Glutamatergic neuron (in vitro differentiated cells): ENCODE data around the gene TMEM132A. TPM values are rescaled to one million over a fixed set of nuclear protein-coding genes. Genes with fewer than 3 reads are reported as not detected.

Source experiments
- total RNA-seq: library from RNA; stranded (reverse); fragmentation: NEBNext Ultra II Directional; extraction: Animal tissue kit (Norgen Biotek cat#: 25700); gene quantifications from one replicate; pipeline ENCODE4 v1.2.1, GENCODE V29; 2021; ENCODE audit not compliant: unreplicated experiment

The TMEM132A gene
- total RNA-seq, 1 donor from 2014 or later = 664 TPM

Other genes starting within 250 kb of the TMEM132A start
- not detected for gene MS4A8, start 224.8 kb upstream of the TMEM132A start, total RNA-seq
- not detected for gene MS4A18, start 199.7 kb upstream of the TMEM132A start, total RNA-seq
- gene MS4A15, start 167.6 kb upstream of the TMEM132A start, total RNA-seq = not detected
- not detected for gene MS4A10, start 139.1 kb upstream of the TMEM132A start, total RNA-seq
- gene CCDC86, start 82.3 kb upstream of the TMEM132A start, total RNA-seq = 12.7 TPM
- gene PTGDR2, start 68.5 kb upstream of the TMEM132A start, total RNA-seq = 0.32 TPM
- gene ZP1, start 56.9 kb upstream of the TMEM132A start, total RNA-seq = not detected
- 74.4 TPM for gene PRPF19, start 17.9 kb upstream of the TMEM132A start, total RNA-seq
- gene TMEM109, start 10.3 kb upstream of the TMEM132A start, total RNA-seq = 4.0 TPM
- 4.4 TPM for gene SLC15A3, start 27.7 kb downstream of the TMEM132A start, total RNA-seq
- gene CD6, start 47.2 kb downstream of the TMEM132A start, total RNA-seq = not detected
- not detected for gene CD5, start 178.0 kb downstream of the TMEM132A start, total RNA-seq
- gene VPS37C, start 237.0 kb downstream of the TMEM132A start, total RNA-seq = 27.1 TPM